RCC 7860 (cell line): ENCODE measurements around the gene CYB5RL.
A peak's percentile ranks its signal among the peaks of the same experiment; 100 is the strongest.

Experiments used
- DNase-seq: peaks from one replicate; pipeline ENCODE4 v3.0.0-alpha.2; 2015; ENCODE audit warnings: low spot score
- FAIRE-seq: peaks from 2 replicates; lab custom pipeline; 2012; peaks lifted over from hg19 to GRCh38; lab: Jason Lieb, UNC

CYB5RL gene

GRCh38 chr1:54161495-54162168 lies 38.2 kb downstream of the CYB5RL start:
- FAIRE-seq (no peak), DNase-seq (no peak)

GRCh38 chr1:54160351-54160750 lies 39.5 kb downstream of the CYB5RL start:
- no peak for FAIRE-seq
- no peak for DNase-seq

DNA sequence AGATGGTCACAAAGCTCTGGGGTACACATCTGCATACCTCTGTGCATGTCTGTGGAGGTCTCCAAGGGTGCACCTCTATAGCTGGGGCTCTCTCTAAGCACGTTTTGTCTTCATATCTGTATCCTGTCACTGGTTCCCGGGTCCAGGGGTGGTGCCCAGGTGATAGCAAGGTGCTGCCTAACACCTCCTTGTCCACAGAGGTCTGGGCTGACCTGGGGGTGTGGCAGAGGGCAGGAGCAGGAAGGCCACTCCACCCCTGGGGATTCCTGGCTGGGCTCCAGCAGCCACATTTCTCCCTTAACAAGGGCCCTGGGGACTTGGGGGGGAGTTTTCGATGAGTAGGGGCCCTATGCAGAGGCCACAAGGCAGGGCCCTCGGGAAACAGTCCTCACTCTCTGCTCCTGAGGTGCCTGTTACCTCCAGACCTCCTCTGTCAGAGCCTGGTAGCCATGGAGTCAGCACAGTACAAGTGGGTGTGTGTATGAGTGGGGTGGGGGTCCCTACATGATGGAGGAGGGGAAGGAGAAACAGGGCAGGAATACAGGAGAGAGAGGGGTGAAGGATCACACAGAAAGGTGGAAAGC lies 40.0 kb downstream of the CYB5RL start:
- no peak for DNase-seq
- no peak for FAIRE-seq

GRCh38 chr1:54158071-54158470 lies 41.8 kb downstream of the CYB5RL start:
- peak; percentile 81 for DNase-seq
- peak; percentile 88 for FAIRE-seq

DNA sequence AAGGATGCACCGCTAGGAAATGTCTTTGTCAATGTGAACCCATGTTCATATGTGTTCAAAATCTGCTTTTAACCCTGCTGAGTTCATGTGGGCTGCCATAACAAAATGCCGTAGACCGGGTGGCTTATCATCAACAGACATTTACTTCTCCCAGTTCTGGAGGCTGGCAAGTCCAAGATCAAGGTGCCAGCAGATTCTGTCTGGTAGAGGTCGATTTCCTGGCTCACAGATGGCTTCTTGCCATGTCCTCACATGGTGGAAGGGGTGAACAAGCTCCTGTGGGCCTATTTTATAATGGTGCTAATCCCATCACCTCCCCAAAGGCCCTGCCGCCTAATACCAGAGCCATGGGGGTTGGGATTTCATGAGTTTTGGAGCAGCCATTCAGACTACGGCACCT lies 42.4 kb downstream of the CYB5RL start:
- no peak for FAIRE-seq
- no peak for DNase-seq

DNA sequence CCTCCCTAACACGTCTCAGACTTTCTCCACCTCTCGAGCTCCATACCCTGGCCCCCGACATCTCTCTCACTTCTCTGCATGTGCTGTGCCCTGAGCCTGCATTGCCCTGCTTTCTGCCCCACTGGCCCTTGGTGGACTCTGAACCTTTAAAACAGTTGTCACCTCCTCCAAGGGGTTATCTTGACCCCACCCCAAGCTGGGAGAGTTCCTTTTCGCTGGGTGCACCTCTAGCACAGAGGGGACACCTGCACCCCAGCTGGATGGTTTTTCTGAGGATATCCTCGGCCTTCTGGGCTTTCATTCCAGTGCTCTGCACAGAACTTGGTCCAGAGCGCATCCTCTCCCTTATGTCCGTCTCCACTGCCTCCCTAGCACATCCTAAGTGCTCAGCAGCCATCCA lies 42.8 kb downstream of the CYB5RL start:
- FAIRE-seq, result no peak

GRCh38 chr1:54156201-54156600 lies 43.6 kb downstream of the CYB5RL start:
- DNase-seq (no peak), FAIRE-seq (no peak)

More for the DNA sequence above, 42.8 kb downstream of the CYB5RL start:
- no peak for DNase-seq

GRCh38 chr1:54153535-54154439 lies 46.0 kb downstream of the CYB5RL start:
- DNase-seq (peak; percentile 14), FAIRE-seq (no peak)

GRCh38 chr1:54152696-54153095 lies 47.1 kb downstream of the CYB5RL start, which contains the start of gene CDCP2:
Gene CDCP2, minus strand, starts transcription at chr1:54153000. Its CDS starts 78 bp downstream, at chr1:54152922.
- no peak for FAIRE-seq
- DNase-seq, result no peak

GRCh38 chr1:54151013-54151412 lies 48.8 kb downstream of the CYB5RL start:
- FAIRE-seq (no peak), DNase-seq (no peak)
